Left ventricle myocardium superior (tissue), 1 donor: ENCODE results near the gene GKN2. TPM values are rescaled to one million over a fixed set of nuclear protein-coding genes. Genes with fewer than 3 reads are reported as not detected.
"Not testable (repeated sequence)": the region's sequence is repeated elsewhere in the genome, so short reads cannot be mapped to it uniquely, and the experiment has no call there.

Experiments used
- ATAC-seq: fragments of 200-7000 bp; cut with Tn5 transposase; one replicate; pipeline ENCODE4 v1.9.1; 2020; ENCODE audit warnings: mild to moderate bottlenecking, moderate library complexity
- DNase-seq: peaks from one replicate; pipeline ENCODE4 v3.0.0-alpha.2; 2020
- intact Hi-C: fragments of 100-400 bp; cut with micrococcal nuclease; formaldehyde crosslinking; loops from one replicate; pipeline ENCODE4 v1.11.0; 2022
- total RNA-seq: library from RNA; stranded (reverse); fragmentation: NEBNext Ultra II Directional; extraction: Animal tissue kit (Norgen Biotek cat#: 25700); gene quantifications from one replicate; pipeline ENCODE4 v1.2.1, GENCODE V29; 2021
- donor health status: DM: no; HTN: yes; CAD: no; lungs with severe emphysema.

The GKN2 gene
- total RNA-seq, 1 donor from 2014 or later: not detected

DNA sequence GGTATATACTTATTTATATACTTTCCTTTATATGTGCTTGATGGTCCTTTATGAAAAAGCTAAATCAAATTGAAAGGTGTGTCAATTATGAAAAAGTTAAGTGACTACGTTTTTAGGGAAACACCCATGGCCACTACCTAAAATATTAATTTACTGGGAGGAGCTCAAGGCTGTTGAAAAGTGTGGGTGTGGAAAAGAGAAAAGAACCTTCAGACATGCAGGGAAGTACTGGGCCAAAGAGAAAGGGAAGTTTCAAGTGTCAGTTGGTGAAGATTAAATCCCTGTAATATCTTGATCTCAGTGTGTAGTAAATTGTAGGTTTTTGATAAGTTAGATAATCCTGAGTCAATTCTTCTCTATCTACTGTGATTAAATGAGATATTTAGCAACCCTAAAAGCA, 15.5 kb upstream of the GKN2 start:
- ATAC-seq (no peak), DNase-seq (no peak)
- intact Hi-C loops: no loop called here

GRCh38 chr2:68964282-68964681, 11.6 kb upstream of the GKN2 start:
- ATAC-seq (no peak), DNase-seq (no peak)
- intact Hi-C loops: no loop called here

GRCh38 chr2:68961380-68961779, 8.7 kb upstream of the GKN2 start:
- DNase-seq: no peak
- no peak for ATAC-seq
- intact Hi-C loops: no loop called here

- intact Hi-C loops: no loop called here
- DNase-seq (no peak), ATAC-seq (no peak)
These were observed 6.3 kb upstream of the GKN2 start for GRCh38 chr2:68959001-68959400.

GRCh38 chr2:68955432-68955831, 2.7 kb upstream of the GKN2 start:
- ATAC-seq, intact Hi-C loops, DNase-seq: not testable (repeated sequence)

- DNase-seq (no peak), ATAC-seq (no peak)
- intact Hi-C loops: no loop called here
These were observed 794 bp downstream of the GKN2 start for GRCh38 chr2:68951899-68952298.

DNA sequence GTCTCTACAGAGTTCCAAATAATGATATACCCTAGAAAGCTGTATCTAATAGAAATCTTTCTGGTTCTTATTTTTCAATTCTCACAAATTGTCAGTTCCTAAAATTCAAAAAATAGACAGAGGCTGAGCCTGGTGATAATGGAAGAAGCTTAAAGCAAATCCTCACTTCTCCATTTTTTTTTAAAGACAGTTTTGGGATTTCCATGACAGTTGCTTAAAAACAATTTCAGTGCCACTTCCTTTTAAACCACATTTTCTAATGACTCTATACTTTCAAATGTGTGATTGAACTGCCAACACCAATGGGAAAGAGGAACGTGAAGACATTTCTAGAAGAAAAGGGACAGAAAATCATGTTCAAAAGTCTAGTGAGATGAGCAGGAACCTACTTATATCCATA, 4.0 kb downstream of the GKN2 start:
- no peak for ATAC-seq
- no peak for DNase-seq
- intact Hi-C loops: no loop called here

GRCh38 chr2:68946117-68946516, 6.6 kb downstream of the GKN2 start:
- no peak for ATAC-seq
- intact Hi-C loops: no loop called here
- DNase-seq: no peak

DNA sequence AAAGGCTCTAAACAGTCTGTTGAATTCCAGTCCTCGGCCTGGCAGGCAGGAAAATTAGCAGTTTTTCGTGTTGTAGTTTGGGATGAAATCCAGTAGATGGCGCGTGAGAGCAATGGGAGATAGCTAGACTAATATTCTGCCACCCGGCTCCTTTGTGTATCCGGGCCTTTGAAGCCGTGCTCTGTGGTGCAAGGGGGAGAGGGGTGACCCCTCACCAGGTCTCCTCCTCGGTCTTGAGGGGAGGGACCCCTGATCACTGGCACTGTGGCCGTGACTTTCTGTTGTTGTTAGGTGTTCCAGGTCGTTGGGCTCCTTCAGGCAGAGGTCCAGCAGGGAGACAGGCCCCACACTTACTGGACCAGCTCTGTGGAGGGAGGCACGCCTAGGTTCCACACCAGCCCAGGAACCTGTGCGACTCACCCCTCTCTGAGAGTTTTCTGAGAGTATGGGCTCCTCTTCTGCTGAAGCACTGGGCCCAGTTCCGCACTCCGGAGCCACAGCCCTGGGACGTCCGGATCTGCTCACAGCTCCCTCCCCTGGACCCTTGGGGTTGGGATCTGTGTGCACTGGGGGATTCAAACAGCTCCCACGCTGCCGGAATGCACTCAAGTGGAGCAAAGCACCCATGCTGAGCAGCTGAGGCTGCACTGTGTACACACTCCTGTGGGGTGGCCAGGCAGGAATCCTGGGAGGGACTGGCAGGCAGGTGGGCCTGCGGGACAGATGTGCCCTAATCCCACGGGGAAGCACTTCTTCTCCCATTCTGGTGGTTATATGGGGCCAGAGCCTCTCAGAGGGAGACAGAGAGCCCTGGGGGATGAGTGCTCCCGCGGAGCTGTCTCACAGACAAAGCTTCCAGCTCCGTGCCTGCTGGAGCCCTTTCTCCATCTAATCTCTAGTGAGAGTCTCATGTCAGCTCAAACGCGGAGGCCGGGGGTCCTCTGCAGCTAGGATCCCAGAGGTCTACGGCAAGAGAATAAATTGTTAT, 8.8 kb downstream of the GKN2 start:
- intact Hi-C loops: no loop called here
- DNase-seq (peak; percentile 31), ATAC-seq (peak; percentile 75)

DNA sequence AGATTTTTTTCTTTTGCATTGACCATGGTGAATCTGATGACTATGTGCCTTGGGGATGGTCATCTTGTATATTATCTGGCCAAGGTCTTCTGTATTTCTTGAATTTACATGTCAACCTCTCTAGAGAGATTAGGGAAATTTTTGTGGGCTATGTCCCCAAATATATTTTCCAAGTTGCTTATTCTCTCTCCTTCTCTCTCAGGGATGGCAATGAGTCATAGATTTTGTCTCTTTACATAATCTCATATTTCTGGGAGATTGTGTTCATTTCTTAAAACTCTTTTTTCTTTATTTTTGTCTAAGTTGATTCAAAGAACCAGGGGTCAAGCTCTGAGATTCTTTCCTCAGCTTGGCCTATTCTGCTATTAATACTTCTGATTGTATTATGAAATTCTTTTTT, 9.9 kb downstream of the GKN2 start:
- intact Hi-C loops: no loop called here
- DNase-seq (no peak), ATAC-seq (no peak)

- intact Hi-C loops: no loop called here
- ATAC-seq (no peak), DNase-seq (no peak)
These were observed 12.3 kb downstream of the GKN2 start for GRCh38 chr2:68940369-68940768.

DNA sequence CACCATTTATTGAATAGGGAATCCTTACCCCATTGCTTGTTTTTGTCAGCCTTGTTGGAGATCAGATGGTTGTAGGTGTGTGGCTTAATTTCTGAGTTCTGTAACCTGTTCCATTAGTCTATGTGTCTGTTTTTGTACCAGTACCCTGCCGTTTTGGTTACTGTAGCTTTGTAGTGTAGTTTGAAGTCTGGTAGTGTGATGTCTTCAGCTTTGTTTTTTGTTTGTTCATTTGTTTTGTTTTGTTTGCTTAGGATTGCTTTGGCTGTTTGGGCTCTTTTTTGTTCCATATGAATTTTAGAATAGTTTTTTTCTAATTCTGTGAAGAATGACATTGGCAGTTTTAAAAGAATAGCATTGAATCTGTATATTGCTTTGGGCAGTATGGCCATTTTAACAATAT, 12.7 kb downstream of the GKN2 start:
- DNase-seq (no peak), ATAC-seq (no peak)
- intact Hi-C loops: no loop called here

DNA sequence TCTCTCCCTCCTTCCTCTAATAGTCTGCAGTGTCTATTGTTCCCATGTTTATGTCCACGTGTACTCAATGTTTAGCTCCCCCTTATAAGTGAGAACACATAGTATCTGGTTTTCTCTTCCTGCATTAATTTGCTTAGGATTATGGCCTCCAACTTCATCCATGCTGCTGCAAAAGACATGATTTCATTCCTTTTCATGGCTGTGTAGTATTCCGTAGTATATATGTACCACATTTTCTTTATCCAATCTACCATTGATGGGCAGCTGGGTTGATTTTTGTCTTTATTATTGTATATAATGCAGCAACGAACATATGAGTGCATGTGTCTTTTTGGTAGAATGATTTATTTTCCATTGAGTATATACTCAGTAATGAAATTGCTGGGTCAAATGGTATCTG, 13.8 kb downstream of the GKN2 start:
- ATAC-seq: no peak
- intact Hi-C loops: no loop called here
- DNase-seq: no peak

GRCh38 chr2:68937346-68938055, 15.2 kb downstream of the GKN2 start:
- no peak for DNase-seq
- intact Hi-C loops: no loop called here
- ATAC-seq: no peak

DNA sequence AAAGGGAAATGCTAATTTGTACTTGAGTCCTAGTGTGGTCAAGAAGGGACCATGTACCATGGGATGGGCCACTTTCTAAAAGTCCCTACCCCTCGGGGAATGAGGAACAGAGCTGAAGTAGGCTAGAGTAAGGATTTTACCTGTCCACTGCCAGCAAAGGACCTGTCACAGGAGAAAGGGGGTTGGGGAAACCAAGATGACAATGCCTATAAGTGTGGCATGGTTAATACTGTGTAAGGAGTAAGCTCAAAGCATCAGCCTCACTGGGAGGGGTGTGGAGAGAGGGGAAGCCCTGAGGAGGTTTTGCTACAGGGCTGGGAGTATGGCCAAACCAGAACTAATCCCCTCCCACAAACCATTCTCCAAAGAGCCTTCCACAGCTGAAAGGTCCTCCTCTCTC, 15.8 kb downstream of the GKN2 start:
- no peak for ATAC-seq
- intact Hi-C loops: no loop called here
- no peak for DNase-seq

GRCh38 chr2:68936427-68936826, 16.3 kb downstream of the GKN2 start:
- ATAC-seq: no peak
- intact Hi-C loops: no loop called here
- DNase-seq: no peak

DNA sequence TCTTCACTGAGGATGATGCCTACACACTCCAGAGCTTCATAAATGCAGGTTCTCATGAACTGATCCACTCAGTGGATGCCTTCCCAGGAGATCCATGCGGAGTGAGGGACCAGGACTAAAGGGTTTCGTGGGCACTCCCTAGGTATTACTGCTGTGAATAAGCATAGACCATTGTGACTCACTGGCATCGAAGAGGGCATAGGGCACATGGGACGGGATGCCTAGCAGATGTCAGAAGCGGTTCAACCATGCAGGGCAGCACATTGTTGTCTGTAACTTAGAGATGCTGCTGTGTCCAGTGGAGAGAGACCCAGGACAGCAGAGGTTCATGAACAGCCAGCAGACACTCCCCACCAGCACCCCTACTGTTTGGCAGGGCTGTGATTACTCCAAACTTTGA, 17.2 kb downstream of the GKN2 start:
- no peak for ATAC-seq
- intact Hi-C loops: no loop called here
- DNase-seq: no peak

DNA sequence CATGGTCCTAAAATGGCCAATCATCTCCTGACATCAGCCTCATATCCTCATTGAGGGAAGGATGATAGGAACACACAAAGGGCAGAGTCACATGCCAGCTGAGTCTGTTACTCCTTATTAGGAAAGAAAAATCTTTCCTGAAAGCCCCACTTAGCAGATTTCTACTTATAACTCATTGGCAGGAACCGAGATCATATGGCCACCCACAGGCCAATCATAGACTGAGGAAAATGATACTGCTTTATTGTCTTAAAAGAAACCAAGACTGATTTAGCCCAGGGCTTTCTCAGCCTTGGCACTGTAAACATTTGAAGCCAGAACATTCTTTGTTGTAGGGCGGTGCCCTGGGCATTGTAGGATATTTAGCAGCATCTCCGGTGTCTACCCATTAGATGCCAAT, 18.7 kb downstream of the GKN2 start:
- DNase-seq (no peak), ATAC-seq (no peak)
- intact Hi-C loops: no loop called here

- ATAC-seq (no peak), DNase-seq (no peak)
- intact Hi-C loops: no loop called here
These were observed 20.3 kb downstream of the GKN2 start for GRCh38 chr2:68932402-68932801.

GRCh38 chr2:68931799-68932198, 20.9 kb downstream of the GKN2 start:
- DNase-seq (no peak), ATAC-seq (no peak)
- intact Hi-C loops: no loop called here
